ENCODE data around the gene MLC1.

DNA sequence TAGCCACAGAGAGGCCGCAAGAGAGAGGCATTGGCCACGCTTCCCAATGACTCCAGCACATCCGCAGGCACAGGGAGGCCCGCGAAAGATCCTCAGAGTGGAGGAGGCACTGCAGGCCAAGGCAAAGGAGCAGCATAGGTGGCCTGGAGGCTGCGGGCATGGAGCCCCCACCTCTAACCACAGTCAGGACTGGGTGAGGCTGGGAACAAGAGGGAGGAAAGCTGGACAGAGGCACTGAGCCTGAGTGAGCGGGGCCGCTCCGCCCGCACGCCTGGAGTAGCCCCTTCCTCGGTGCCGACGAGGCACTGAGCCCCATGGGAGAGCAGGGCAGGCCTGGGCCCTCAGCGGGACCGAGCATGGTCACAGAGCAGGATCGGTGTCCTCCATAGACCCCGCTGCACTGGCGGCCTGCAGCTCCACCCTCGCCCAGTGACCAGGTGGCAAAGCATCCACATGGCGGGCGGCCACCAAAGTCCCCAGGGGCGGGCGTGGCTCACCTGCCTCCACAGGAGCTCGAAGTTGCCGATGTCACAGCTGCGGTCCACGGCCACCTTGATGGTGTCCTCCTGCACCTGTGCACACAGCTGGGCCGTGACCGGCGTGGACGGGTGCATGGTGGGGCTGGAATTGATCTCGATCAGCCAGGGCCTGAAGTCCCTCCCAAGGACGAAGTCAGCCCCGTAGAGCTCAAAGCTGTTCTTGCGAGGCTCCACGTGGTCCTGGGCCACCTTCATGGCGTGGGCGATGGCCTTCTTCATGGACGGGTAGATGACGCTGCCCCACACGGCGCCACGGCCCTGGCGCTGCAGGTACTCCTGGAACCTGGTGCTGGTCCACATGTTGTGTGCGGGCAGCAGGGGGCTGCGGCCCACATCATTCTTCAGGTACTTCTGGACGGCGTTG is 53.8 kb downstream of the MLC1 start:
- TF ChIP-seq, protein P1, sequence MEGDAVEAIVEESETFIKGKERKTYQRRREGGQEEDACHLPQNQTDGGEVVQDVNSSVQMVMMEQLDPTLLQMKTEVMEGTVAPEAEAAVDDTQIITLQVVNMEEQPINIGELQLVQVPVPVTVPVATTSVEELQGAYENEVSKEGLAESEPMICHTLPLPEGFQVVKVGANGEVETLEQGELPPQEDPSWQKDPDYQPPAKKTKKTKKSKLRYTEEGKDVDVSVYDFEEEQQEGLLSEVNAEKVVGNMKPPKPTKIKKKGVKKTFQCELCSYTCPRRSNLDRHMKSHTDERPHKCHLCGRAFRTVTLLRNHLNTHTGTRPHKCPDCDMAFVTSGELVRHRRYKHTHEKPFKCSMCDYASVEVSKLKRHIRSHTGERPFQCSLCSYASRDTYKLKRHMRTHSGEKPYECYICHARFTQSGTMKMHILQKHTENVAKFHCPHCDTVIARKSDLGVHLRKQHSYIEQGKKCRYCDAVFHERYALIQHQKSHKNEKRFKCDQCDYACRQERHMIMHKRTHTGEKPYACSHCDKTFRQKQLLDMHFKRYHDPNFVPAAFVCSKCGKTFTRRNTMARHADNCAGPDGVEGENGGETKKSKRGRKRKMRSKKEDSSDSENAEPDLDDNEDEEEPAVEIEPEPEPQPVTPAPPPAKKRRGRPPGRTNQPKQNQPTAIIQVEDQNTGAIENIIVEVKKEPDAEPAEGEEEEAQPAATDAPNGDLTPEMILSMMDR (IDR thresholded peaks at IDR 0.05; ENCODE audit: low read depth, low read length, missing input control), result no peak
- TF ChIP-seq FOXA1 (IDR thresholded peaks at IDR 0.05), result no peak
- no peak for TF ChIP-seq YY1 (IDR thresholded peaks at IDR 0.05)
